Measurements from ENCODE around the gene TNFRSF8. TPM values are rescaled to one million over a fixed set of nuclear protein-coding genes. Genes with fewer than 3 reads are reported as not detected.

TNFRSF8 gene
- total RNA-seq, 1 donor from 2014 or later: not detected

DNA sequence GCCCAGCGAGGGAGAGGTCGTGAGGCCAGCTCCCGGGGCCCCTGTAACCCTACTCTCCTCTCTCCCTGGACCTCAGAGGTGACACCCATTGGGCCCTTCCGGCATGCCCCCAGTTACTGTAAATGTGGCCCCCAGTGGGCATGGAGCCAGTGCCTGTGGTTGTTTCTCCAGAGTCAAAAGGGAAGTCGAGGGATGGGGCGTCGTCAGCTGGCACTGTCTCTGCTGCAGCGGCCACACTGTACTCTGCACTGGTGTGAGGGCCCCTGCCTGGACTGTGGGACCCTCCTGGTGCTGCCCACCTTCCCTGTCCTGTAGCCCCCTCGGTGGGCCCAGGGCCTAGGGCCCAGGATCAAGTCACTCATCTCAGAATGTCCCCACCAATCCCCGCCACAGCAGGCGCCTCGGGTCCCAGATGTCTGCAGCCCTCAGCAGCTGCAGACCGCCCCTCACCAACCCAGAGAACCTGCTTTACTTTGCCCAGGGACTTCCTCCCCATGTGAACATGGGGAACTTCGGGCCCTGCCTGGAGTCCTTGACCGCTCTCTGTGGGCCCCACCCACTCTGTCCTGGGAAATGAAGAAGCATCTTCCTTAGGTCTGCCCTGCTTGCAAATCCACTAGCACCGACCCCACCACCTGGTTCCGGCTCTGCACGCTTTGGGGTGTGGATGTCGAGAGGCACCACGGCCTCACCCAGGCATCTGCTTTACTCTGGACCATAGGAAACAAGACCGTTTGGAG, 80.0 kb downstream of the TNFRSF8 start:
- no peak for DNase-seq

DNA sequence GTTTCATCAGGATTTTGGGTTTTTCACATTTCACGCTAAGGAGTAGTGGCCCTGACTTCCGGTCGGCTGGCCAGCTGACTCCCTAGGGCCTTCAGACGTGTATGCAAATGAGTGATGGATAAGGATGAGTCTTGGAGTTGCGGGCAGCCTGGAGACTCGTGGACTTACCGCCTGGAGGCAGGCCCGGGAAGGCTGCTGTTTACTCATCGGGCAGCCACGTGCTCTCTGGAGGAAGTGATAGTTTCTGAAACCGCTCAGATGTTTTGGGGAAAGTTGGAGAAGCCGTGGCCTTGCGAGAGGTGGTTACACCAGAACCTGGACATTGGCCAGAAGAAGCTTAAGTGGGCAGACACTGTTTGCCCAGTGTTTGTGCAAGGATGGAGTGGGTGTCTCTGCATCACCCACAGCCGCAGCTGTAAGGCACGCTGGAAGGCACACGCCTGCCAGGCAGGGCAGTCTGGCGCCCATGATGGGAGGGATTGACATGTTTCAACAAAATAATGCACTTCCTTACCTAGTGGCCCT, 80.6 kb downstream of the TNFRSF8 start:
- DNase-seq: peak; percentile 57

DNA sequence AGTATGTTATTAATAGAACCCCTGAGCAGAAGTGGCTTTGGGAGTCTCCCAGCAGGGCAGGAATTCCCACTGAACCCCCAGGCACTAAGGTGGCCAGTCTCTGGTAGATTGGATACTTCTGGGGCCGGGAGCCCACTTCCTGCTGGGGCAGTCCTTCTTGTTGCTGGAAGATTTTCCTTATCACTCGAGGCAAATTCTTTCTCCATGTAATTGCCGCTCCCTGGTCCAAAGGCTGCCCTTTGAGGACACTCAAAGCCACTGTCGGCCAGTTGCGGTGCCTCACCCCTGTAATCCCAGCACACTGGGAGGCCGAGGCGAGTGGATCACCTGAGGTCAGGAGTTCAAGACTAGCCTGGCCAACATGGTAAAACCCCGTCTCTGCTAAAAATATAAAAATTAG, 81.1 kb downstream of the TNFRSF8 start:
- DNase-seq: no peak

DNA sequence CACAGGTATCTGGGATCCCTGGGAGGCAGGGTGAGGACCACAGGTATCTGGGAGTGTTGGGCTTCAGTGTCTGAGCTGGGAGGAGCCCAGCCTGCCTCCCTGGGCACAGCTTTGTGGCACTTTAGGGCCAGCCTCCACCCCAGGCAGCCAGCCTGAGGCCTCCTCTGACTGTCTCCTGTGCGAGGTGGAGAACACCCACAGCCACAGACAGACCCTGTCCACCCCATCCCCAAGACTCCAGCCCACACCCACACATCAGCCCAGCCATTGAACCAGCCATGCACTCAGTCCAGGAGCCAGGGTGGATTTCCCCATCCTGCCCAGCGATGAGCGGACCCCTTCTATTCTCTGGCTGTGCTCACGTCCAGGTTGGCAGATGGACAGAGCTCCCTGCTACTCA, 81.9 kb downstream of the TNFRSF8 start:
- no peak for DNase-seq

DNA sequence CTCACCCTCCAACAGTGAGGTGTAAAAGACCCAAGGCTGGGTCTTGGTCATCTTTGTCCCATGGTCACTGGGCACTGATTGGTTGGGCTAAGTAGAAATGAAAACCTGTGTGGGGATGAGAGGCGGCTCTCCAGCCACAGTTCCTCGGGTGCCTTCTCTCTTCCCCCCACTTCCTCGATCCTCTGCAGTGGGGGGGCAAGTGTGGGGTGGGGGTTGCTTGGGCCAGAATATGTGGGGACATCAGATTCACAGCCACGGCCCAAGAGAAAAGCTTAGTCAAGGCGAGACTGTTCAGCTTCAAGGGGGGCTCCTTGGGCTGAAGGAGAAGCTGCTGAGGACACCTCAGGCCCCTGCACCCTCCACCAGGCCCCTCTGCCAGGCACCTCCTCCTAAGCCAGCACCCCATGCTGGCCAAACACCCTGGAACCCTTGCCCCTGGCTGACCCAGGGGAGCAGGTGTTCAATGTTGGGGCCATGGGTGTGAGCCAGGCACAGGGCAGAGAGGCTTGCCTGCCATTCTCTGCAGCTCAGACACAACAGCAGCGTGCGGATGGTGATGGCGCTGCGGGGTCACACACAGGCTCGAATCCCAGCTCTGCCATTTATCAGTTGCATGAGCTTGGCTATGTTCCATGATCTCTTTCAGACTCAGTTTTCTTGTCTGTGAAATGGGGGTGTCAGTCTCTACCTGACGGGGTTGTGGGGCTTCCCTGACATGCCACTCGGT, 82.7 kb downstream of the TNFRSF8 start:
- no peak for DNase-seq

DNA sequence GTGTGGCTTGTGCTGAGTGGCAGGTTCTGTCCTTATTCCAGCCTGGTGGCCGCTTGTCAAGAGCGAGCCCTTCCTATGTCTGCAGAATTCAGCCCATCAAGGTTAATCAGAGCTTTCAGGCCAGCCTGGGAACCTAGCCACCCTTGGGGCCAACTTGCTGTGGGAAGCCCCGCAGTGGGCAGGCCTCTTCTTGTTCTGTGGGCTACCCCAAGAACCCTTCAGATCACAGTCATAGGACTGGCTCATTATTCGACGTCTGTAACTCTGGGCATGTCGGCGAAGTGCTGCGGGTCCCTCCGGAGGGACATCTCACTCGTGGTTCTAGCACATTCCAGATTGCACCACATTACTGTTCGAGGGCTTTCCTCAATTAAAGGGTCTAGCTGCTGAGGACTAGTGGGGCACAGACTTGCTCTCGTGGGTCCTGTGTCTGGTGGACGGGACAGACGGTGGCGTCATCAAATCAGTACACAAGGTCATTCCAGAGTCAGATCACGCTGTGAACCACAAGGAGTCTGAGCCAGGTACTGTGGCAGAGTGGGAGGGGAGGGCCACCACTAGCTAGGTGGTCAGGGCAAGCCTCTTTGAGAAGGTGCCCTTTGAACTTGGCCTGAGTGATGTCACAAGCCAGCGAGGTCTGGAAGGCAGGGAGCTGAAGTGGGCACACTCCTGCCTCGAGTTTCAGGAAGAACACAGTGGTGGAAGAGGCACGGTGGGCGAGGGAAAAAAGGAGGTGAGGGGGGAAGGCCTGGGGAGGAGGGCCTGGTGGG, 83.4 kb downstream of the TNFRSF8 start:
- no peak for DNase-seq

DNA sequence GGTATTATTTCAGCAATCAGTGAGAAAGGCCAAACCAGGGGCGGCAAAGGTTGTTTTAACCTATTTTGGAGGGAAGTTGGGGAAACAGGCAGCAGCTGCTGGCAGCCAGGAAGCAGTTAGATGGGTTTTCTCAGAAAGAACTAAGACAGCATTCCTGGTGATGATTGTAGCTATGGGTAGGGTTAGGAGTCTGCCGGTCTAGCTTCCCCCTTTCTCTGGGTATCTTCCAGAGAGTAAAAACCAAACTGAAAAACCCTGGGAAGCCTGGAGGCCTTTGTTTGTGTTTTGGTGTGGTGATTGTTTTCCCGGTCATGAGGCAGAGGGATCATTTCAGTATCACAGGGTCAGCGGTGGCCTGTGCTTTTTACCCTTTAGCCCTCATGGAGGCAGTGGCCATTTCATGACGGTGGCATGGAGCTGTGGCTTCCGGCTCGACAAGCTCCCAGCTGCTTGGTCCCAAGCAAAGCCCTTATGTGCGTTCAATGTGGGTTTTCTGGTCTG, 84.1 kb downstream of the TNFRSF8 start:
- DNase-seq: no peak

DNA sequence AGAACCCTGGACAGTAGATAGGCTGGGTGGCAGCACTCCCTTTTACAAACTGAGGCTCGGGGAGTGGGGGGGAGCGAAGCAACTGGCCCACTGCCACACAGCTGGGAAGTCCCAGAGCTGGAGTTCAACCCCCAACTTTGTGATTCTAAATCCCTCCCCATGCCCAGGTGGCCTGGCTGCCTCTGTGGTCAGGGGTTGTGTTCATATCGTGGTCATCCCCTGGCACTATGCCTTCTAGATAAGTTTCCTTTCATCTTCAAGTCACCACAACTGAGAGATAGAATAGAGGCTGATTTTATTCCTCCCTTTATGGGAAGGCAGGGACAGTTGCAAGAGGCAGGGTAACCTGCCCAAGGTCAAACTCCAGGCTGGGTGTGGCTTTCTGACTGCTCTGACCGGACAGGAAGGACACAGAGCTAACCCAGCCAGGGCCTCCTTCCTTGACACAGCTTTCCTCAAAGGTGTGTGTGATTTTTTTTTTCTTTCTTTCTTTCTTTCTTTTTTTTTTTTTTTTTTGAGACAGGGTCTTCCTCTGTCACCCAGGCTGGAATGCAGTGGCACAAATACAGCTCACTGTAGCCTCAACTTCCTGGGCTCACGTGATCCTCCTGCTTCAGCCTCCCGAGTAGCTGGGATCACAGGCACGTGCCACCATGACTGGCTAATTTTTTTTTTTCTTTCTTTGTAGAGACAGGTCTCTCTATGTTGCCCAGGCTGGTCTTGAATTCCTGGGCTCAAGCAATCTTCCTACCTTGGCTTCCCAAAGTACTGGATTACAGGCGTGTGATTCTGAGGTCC, 85.3 kb downstream of the TNFRSF8 start:
- no peak for DNase-seq

DNA sequence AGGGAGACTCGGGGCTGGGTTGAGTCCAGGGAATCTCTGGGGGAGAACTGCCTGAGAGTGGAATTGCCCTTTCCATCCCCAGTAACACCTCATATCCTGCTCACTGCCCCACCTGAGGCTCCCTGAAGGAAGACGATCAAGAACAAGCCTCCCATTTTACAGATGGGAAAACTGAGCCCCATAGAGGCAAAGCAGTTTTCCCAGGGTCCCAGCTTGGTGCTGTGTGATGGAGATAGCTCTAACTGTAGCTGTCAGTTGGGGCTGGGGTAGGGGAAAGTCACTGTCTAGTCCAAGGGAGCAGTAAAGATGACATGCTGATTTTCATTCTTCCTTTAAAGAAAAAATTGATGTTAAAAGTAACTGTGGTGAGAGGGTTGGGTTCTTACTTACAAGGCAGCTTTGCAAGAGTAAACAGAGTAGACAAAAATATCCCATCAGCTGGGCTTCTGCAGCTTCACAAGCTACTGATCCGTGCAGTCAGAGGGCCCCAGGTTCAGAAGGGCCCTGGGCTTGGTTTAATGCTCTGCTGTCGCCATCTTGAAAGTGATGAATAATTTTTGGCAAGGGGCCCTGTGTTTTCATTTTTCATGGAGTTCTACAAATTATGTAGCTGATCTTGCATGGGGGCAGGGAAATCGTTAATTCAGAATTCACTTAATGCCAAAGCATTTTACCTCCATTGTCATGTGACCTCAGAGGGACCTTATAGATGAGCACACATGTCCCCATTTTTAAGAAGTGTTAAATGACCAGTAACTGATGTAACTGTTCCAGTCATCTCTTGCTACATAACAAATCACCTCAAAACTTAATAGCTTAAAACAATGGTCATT, 86.1 kb downstream of the TNFRSF8 start:
- no peak for DNase-seq

DNA sequence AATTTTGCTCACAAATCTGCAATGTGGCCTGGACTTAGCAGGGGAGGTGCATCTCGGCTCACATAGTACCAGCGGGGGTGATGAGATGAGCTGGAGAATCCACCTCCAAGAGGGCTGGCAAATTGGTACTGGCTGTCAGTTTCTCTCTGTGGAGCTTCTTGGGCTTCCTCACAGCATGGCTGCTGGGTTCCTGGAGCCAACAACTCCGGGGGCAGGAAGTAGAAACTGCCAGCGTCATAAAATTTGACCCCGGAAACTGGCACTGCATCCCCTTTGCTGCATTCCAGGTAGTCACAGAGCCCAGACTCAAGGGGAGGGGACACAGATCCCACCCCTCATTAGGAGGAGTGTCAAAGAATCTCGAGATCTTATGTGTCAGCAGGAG, 86.7 kb downstream of the TNFRSF8 start:
- DNase-seq: no peak

DNA sequence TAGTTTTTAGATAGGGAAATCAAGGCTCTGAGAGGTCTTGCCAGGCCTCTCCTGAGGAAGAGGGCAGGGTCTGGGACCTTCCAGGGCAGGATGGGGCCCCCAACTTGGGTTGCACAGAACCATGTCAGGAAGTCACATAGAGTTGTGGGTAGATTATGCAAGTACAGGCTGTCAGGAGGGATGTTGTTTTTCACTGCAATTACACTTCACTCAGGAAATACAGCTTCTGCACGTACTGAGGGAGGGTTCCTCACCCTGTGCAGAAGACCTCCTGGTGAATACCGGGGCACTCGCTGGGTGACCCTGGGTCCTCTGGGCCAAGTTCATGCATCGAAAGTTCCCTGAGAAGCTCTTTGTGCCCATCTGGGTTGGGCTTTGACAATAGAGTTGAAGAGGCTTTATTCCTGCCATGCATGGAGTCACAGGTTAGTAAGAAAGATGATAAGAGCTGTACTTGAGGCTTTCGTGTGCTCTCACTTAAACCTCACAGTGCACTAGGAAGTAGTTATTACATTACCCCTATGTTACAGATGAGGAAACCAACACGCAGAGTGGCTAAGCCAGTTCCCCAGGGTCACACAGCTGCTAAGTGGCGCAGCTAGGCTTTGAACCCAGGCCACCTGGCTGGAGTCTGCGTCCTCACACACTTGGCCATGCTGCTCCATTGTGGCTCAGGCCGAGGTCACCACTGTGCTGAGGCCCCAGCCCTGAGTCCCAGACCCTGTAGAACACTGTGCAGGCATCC, 87.5 kb downstream of the TNFRSF8 start:
- no peak for DNase-seq

DNA sequence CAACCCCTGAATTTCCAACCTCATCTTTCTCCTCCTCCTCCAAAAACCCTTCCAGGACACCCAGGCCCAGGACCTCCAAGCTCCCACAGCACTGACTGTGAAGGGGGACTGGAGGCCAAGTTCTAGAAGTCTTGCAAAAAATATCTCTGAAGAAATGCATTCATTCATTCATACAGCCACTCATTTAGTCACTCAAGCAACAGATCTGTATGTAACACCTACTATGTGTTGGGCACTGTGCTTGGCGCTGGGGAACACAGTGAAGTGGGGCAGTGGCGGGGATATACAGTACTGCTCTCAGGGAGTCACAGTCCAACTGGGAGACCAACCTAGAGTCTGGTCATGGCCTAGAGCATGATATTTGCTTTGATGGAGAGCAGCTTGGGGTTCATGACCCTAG, 88.4 kb downstream of the TNFRSF8 start:
- DNase-seq: no peak

DNA sequence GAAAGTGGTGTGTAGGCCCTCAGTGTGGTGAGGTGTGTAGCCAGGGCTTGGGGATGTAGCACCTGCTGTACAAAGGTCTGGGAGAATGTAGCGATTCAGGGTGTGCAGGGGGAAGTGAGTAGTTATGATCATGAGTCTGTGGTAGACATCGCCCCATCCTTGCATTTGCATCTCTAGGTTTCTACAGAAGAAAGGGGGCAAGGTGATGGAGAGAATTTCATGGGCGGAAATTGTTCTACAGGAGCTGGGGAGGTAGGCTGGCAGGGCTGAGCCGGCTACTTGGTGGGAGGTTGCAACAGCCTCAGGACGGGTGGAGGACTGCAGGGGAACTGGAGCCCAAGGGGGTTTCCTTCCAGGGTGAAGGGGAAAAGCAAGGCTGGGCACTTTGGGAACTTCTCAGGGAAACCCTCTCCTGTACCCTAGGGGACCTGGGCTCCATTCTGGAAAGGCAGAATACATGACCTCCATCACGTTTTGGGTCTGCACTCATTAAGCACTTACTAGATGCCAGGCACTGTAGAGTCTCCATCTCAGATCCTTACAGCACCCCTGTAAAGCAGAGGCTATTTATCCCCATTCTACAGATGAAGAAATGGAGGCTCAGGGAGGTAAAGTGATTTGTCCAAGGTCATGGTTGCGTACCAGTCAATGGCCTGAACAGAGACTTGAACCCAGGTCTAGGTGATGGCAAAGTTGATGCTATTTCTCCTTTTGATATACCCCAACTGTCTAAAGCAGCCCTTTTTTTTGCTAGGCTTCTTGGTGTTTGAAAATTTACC, 89.2 kb downstream of the TNFRSF8 start:
- no peak for DNase-seq

DNA sequence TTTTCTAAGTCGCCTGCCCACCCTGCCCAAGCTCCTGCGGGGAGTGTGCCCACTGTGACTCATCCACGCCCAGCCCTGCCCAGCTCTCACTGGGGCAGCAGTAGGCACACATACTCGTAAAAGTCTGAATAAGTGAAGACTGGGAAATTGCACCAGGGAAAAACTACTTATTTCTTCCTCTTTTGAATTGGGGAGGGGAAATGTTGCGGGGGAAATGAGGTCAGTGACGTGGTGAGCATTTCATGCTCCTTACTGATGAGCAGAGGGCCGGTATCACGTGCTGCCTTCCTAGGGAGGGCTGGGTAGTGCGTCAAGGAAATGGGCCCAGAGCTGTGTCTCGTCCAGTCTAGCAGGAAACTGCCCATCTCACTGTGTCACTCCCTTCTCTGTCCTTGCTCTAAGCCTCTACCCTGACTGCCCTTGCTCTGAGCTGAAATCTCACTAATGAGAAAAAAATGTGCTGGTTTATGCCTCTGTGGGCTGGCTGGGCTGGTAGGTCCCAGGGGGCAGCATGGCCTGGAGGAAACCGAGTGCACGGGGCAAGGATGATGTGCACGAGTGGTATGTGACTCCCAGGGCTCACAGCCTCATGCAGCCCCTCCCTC, 90.2 kb downstream of the TNFRSF8 start:
- no peak for DNase-seq

DNA sequence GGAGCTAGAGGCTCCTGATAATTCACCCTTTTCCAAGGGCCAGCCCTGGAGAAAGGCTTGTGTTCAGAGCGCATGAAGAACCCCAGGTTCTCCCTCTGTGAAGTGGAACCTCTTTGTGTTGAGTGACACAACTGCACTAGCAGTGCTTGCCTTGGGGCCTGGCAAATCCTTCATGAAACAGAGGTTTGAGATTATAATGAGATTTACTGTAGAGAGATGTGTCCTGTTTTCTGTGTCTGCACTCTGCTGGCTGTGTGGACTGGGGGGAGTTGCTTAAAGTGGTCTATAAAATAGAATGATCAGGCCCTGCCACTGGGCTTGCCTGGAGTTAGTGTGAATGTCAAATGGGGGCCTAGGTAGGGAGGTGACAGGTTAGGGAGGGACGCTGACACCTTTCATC, 92.2 kb downstream of the TNFRSF8 start:
- DNase-seq: no peak

DNA sequence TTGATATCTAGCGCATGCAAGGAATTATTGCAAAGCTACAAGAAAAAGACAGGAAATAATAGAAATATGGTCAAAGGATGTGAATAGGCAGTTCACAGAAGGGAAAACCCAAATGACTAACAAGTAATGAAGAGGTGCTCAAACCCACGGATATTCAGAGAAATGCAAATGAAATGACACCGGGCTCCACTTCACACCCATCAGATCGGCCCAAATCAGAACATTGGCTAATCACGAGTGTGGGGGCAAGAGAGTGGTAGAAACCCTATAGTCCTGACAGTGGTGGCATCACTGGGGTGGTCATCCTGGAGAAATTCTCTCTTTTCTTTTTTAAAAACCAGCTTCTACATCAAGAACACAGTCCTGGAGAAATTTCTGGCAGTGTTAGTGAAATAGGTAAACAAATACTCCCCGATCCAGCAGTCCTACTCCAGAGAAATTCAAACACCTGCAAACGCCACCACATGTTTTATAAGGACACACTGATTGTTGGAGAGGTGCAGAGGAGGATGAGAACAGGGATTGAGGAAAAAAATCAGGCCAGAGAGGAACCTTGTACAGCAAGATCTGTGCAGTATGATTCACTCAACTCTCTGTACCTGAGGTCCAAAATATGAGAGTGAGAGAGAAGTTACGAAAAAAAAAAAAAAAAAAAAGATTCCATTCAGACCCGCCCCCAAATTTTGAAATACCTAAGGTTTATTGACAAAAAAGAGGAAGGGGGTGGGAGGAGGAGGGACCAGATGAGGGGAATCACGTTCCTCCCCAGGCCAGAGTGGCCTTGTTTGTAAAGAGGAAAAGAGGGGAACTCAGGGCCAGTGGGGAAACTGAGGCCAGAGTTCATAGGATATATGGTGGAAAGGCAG, 94.5 kb downstream of the TNFRSF8 start:
- no peak for DNase-seq

DNA sequence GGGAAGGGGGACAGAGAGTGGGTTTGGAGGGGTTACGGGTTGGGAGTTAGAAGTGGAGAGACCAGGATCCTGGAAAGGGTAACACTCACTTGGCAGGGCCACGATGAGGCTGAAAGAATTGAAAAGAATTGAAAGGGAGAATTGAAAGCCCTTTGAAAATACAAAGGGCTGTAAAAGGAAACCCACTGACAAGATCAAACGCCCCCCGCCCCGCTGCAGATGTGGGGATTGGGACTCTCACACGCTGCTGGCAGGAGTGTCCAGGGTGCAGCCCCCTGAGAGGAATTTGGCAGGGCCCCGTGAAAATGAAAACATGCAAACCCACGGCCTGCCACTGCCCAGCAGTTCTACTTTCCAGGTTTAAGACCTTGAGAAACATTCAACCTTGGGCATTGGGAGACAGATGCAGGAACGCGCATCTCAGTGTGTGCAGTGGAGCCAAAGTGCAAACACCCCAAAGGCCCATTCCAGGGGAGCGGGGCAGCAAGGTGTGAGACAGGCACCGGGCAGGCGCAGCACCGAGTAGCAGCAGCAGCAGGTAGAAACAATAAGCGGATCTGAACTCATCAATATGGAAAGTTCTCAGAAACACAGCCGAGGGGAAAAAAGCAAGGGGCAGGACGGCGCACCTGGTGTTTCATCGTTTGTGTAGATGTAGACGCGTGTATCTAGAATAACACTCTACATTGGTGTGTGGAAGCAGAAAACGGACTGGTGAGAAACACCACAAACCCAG, 95.4 kb downstream of the TNFRSF8 start:
- DNase-seq: no peak
